ENCODE measurements around the gene CAPZA2.

The CAPZA2 gene

DNA sequence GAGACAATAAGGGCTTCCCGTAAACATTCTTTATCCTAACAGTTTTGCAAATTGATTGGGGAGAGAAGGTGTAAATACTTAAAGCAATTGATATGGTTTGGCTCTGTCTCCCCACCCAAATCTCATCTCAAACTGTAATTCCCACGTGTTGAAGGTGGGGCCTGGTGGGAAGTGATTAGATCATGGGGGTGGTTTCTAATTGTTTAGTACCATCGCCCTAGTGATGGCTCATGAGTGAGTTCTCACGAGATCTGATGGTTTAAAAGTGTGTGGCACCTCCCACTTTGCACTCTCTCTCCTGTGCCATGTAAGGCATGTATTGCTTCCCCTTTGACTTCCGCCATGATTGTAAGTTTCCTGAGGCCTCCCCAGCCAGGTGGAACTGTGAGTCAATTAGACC lies 22.1 kb upstream of the CAPZA2 start:
- ChIA-PET CTCF (interaction anchor here (0.7 kb wide), 1 partner anchor 530 kb away, joined by 5 read pairs; no protein-coding TSS in a partner anchor), POLR2A (no interaction called here)
- TF ChIP-seq IKZF3 (tag by site-specific recombination; IDR thresholded peaks at IDR 0.05), result no peak
- no peak for TF ChIP-seq ZNF24 (tag by site-specific recombination; IDR thresholded peaks at IDR 0.05)
- TF ChIP-seq ZBTB7A (tag by site-specific recombination; IDR thresholded peaks at IDR 0.05; ENCODE audit: low read depth), result no peak
- no peak for TF ChIP-seq ZEB2 (tag by site-specific recombination; IDR thresholded peaks at IDR 0.05)
- TF ChIP-seq ZNF660 (tag by site-specific recombination; IDR thresholded peaks at IDR 0.05), result no peak
- no peak for TF ChIP-seq ZNF776 (tag by site-specific recombination; IDR thresholded peaks at IDR 0.05; ENCODE audit: borderline replicate concordance)
- no peak for TF ChIP-seq GLI2 (tag by site-specific recombination; IDR thresholded peaks at IDR 0.05; ENCODE audit: borderline replicate concordance, low read depth)
- TF ChIP-seq ZNF501 (tag by site-specific recombination; IDR thresholded peaks at IDR 0.05), result no peak
- TF ChIP-seq, protein P1, sequence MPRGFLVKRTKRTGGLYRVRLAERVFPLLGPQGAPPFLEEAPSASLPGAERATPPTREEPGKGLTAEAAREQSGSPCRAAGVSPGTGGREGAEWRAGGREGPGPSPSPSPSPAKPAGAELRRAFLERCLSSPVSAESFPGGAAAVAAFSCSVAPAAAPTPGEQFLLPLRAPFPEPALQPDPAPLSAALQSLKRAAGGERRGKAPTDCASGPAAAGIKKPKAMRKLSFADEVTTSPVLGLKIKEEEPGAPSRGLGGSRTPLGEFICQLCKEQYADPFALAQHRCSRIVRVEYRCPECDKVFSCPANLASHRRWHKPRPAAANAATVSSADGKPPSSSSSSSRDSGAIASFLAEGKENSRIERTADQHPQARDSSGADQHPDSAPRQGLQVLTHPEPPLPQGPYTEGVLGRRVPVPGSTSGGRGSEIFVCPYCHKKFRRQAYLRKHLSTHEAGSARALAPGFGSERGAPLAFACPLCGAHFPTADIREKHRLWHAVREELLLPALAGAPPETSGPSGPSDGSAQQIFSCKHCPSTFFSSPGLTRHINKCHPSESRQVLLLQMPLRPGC (tag by site-specific recombination; IDR thresholded peaks at IDR 0.05), result no peak
- no peak for TF ChIP-seq ZBTB1 (tag by site-specific recombination; IDR thresholded peaks at IDR 0.05)
- no peak for TF ChIP-seq ZNF302 (tag by site-specific recombination; IDR thresholded peaks at IDR 0.05; ENCODE audit: low read depth)
- TF ChIP-seq, protein P2, sequence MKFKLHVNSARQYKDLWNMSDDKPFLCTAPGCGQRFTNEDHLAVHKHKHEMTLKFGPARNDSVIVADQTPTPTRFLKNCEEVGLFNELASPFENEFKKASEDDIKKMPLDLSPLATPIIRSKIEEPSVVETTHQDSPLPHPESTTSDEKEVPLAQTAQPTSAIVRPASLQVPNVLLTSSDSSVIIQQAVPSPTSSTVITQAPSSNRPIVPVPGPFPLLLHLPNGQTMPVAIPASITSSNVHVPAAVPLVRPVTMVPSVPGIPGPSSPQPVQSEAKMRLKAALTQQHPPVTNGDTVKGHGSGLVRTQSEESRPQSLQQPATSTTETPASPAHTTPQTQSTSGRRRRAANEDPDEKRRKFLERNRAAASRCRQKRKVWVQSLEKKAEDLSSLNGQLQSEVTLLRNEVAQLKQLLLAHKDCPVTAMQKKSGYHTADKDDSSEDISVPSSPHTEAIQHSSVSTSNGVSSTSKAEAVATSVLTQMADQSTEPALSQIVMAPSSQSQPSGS (tag by site-specific recombination; IDR thresholded peaks at IDR 0.05; ENCODE audit: low read depth), result no peak
- TF ChIP-seq GLI4 (tag by site-specific recombination; IDR thresholded peaks at IDR 0.05), result no peak
- no peak for TF ChIP-seq KLF8 (tag by site-specific recombination; IDR thresholded peaks at IDR 0.05)
- TF ChIP-seq ZNF350 (tag by site-specific recombination; IDR thresholded peaks at IDR 0.05), result no peak
- TF ChIP-seq, protein P3, sequence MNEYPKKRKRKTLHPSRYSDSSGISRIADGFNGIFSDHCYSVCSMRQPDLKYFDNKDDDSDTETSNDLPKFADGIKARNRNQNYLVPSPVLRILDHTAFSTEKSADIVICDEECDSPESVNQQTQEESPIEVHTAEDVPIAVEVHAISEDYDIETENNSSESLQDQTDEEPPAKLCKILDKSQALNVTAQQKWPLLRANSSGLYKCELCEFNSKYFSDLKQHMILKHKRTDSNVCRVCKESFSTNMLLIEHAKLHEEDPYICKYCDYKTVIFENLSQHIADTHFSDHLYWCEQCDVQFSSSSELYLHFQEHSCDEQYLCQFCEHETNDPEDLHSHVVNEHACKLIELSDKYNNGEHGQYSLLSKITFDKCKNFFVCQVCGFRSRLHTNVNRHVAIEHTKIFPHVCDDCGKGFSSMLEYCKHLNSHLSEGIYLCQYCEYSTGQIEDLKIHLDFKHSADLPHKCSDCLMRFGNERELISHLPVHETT (tag by site-specific recombination; IDR thresholded peaks at IDR 0.05), result no peak
- TF ChIP-seq OSR2 (tag by site-specific recombination; IDR thresholded peaks at IDR 0.05), result no peak
- no peak for TF ChIP-seq ZNF624 (tag by site-specific recombination; IDR thresholded peaks at IDR 0.05)
- no peak for TF ChIP-seq OVOL3 (tag by site-specific recombination; IDR thresholded peaks at IDR 0.05)
- TF ChIP-seq ZNF214 (tag by site-specific recombination; IDR thresholded peaks at IDR 0.05; ENCODE audit: borderline replicate concordance), result no peak
- no peak overlapping the region for H3K27ac ChIP-seq (ENCODE audit: extremely low read depth, low read depth, low read length)
- no peaks in the 10 kb centered on the region for H3K4me1 ChIP-seq (ENCODE audit: control insufficient read depth, insufficient read depth, low read length)
- no peak overlapping the region for H3K4me3 ChIP-seq (ENCODE audit: low read depth, low read length)
- no peaks in the 10 kb centered on the region for H3K9me3 ChIP-seq (ENCODE audit: control insufficient read depth, insufficient read depth, low read depth, low read length)
- H3K36me3 ChIP-seq (ENCODE audit: control insufficient read depth in 2 of 2, insufficient read depth in 1 of 2, low read length in 2 of 2), result no peaks in the 10 kb centered on the region

DNA sequence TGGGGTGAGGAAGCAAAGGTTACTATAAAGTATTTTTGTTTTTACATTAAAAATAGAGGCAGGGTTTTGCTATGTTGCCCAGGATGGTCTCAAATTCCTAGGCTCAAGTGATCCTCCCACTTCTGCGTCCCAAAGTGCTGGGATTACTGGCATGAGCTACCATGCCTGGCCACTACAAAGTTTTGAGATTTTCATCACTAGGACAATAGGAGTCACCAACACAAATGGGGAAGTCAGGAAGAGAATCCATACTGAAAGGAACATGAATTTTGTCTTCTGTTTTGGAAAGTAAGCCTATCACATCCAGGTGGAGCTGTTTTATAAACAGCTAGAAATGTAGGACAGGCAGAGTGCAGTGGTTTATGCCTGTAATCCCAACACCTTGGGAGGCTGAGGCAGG lies 20.0 kb upstream of the CAPZA2 start:
- POLR2A ChIA-PET, result no interaction called here
- Histone ChIP-seq H3K4me3 (ENCODE audit: low read depth, low read length) (no peak overlapping the region), H3K9me3 (ENCODE audit: control insufficient read depth, insufficient read depth, low read depth, low read length) (no peaks in the 10 kb centered on the region), H3K4me1 (ENCODE audit: control insufficient read depth, insufficient read depth, low read length) (no peaks in the 10 kb centered on the region), H3K27ac (ENCODE audit: extremely low read depth, low read depth, low read length) (no peak overlapping the region), H3K36me3 (ENCODE audit: control insufficient read depth in 2 of 2, insufficient read depth in 1 of 2, low read length in 2 of 2) (no peaks in the 10 kb centered on the region)
- CTCF ChIA-PET, result interaction anchor here (0.6 kb wide), 1 partner anchor 18 kb away, joined by 3 read pairs; no protein-coding TSS in a partner anchor
- TF ChIP-seq, protein P4, sequence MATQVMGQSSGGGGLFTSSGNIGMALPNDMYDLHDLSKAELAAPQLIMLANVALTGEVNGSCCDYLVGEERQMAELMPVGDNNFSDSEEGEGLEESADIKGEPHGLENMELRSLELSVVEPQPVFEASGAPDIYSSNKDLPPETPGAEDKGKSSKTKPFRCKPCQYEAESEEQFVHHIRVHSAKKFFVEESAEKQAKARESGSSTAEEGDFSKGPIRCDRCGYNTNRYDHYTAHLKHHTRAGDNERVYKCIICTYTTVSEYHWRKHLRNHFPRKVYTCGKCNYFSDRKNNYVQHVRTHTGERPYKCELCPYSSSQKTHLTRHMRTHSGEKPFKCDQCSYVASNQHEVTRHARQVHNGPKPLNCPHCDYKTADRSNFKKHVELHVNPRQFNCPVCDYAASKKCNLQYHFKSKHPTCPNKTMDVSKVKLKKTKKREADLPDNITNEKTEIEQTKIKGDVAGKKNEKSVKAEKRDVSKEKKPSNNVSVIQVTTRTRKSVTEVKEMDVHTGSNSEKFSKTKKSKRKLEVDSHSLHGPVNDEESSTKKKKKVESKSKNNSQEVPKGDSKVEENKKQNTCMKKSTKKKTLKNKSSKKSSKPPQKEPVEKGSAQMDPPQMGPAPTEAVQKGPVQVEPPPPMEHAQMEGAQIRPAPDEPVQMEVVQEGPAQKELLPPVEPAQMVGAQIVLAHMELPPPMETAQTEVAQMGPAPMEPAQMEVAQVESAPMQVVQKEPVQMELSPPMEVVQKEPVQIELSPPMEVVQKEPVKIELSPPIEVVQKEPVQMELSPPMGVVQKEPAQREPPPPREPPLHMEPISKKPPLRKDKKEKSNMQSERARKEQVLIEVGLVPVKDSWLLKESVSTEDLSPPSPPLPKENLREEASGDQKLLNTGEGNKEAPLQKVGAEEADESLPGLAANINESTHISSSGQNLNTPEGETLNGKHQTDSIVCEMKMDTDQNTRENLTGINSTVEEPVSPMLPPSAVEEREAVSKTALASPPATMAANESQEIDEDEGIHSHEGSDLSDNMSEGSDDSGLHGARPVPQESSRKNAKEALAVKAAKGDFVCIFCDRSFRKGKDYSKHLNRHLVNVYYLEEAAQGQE (tag by site-specific recombination; IDR thresholded peaks at IDR 0.05), result no peak
- no peak for TF ChIP-seq GLIS2 (tag by site-specific recombination; IDR thresholded peaks at IDR 0.05)
- TF ChIP-seq, protein P5, sequence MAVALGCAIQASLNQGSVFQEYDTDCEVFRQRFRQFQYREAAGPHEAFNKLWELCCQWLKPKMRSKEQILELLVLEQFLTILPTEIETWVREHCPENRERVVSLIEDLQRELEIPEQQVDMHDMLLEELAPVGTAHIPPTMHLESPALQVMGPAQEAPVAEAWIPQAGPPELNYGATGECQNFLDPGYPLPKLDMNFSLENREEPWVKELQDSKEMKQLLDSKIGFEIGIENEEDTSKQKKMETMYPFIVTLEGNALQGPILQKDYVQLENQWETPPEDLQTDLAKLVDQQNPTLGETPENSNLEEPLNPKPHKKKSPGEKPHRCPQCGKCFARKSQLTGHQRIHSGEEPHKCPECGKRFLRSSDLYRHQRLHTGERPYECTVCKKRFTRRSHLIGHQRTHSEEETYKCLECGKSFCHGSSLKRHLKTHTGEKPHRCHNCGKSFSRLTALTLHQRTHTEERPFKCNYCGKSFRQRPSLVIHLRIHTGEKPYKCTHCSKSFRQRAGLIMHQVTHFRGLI (tag by site-specific recombination; IDR thresholded peaks at IDR 0.05), result no peak
- TF ChIP-seq ZNF610 (tag by site-specific recombination; IDR thresholded peaks at IDR 0.05; ENCODE audit: borderline replicate concordance), result no peak
- no peak for TF ChIP-seq ZNF529 (tag by site-specific recombination; IDR thresholded peaks at IDR 0.05; ENCODE audit: insufficient replicate concordance)
- TF ChIP-seq, protein P6, sequence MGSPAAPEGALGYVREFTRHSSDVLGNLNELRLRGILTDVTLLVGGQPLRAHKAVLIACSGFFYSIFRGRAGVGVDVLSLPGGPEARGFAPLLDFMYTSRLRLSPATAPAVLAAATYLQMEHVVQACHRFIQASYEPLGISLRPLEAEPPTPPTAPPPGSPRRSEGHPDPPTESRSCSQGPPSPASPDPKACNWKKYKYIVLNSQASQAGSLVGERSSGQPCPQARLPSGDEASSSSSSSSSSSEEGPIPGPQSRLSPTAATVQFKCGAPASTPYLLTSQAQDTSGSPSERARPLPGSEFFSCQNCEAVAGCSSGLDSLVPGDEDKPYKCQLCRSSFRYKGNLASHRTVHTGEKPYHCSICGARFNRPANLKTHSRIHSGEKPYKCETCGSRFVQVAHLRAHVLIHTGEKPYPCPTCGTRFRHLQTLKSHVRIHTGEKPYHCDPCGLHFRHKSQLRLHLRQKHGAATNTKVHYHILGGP (tag by site-specific recombination; IDR thresholded peaks at IDR 0.05), result no peak

Data from HEK293 (cell line).